ENCODE measurements around the gene HES7.

Gene HES7

DNA sequence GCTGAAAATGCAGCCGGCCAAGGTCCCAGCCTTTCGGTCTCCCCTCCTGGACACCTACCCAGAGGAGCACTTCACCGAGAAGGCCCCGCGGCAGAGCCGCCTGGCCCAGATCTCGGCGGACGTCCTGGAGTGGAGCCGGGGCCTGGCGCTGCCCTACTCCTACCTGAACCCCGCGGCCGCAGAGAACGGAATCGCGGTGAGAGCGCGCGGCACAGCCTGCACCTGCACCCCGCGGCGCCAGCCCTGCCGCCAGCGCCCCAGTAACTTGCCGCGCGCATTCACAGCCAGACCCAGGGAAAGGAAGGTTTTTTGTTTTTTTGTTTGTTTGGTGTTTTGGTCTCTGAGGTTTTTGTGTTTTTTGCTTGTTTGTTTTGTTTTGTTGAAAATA, 51.6 kb downstream of the HES7 start:
- peaks cover 7% of the 10 kb centered on the region; the same call in 1 of the 2 replicates for H3K27me3 ChIP-seq (ENCODE audit: insufficient read depth, low read length)
- no peak overlapping the region for H2AFZ ChIP-seq (ENCODE audit: low read length)
- H3K9ac ChIP-seq (ENCODE audit: low read length): no peak overlapping the region
- H3K79me2 ChIP-seq (ENCODE audit: insufficient read depth, low read length): no peaks in the 10 kb centered on the region
- H3K36me3 ChIP-seq (ENCODE audit: insufficient read depth, low read length): no peaks in the 10 kb centered on the region
- no peak overlapping the region for H3K4me2 ChIP-seq (ENCODE audit: low read length)
- H3F3A ChIP-seq (ENCODE audit: insufficient read depth, low read length): no peaks in the 10 kb centered on the region
- no peak overlapping the region for H3K4me3 ChIP-seq (ENCODE audit: low read depth, low read length, poor library complexity, severe bottlenecking)
- no peaks in the 10 kb centered on the region for H4K20me1 ChIP-seq (ENCODE audit: insufficient read depth, low read length)
- H3K4me1 ChIP-seq (ENCODE audit: insufficient read depth, low read length, severe bottlenecking): no peaks in the 10 kb centered on the region
- no peak for TF ChIP-seq EZH2 (IDR thresholded peaks at IDR 0.05; ENCODE audit: borderline replicate concordance, low read length)
- TF ChIP-seq, protein P1, sequence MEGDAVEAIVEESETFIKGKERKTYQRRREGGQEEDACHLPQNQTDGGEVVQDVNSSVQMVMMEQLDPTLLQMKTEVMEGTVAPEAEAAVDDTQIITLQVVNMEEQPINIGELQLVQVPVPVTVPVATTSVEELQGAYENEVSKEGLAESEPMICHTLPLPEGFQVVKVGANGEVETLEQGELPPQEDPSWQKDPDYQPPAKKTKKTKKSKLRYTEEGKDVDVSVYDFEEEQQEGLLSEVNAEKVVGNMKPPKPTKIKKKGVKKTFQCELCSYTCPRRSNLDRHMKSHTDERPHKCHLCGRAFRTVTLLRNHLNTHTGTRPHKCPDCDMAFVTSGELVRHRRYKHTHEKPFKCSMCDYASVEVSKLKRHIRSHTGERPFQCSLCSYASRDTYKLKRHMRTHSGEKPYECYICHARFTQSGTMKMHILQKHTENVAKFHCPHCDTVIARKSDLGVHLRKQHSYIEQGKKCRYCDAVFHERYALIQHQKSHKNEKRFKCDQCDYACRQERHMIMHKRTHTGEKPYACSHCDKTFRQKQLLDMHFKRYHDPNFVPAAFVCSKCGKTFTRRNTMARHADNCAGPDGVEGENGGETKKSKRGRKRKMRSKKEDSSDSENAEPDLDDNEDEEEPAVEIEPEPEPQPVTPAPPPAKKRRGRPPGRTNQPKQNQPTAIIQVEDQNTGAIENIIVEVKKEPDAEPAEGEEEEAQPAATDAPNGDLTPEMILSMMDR (IDR thresholded peaks at IDR 0.05; ENCODE audit: low read length): no peak
- no peaks in the 10 kb centered on the region for H3K9me3 ChIP-seq (ENCODE audit: low read length)
- H3K9me2 ChIP-seq (ENCODE audit: low read depth, low read length): no peaks in the 10 kb centered on the region
- H3K27ac ChIP-seq (ENCODE audit: low read depth, low read length, poor library complexity, severe bottlenecking): no peak overlapping the region

DNA sequence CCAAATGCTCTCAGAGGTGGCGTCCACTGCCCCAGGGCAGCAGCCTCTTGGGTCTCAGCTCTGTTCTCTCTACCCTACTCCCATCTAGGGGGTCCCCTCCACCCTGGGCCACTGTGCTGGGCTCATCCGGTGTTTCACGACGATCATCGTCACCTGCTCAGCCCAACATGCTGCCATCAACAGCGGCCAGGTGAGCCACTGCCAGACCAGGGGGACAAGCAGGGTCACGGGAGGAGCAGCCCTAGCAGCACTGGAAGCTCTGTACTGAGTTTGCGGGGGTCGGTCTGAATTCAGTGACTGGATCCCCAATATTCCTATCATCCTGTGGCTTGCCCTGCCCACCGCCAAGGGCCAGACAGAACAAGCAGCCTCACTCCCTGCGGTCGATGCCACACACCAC, 52.4 kb downstream of the HES7 start:
- H3K36me3 ChIP-seq (ENCODE audit: insufficient read depth, low read length): no peaks in the 10 kb centered on the region
- no peaks in the 10 kb centered on the region for H3F3A ChIP-seq (ENCODE audit: insufficient read depth, low read length)
- H4K20me1 ChIP-seq (ENCODE audit: insufficient read depth, low read length): no peaks in the 10 kb centered on the region
- H2AFZ ChIP-seq (ENCODE audit: low read length): no peak overlapping the region
- H3K9me3 ChIP-seq (ENCODE audit: low read length): no peaks in the 10 kb centered on the region
- H3K4me3 ChIP-seq (ENCODE audit: low read depth, low read length, poor library complexity, severe bottlenecking): no peak overlapping the region
- H3K9me2 ChIP-seq (ENCODE audit: low read depth, low read length): no peaks in the 10 kb centered on the region
- no peak overlapping the region for H3K4me2 ChIP-seq (ENCODE audit: low read length)
- no peaks in the 10 kb centered on the region for H3K4me1 ChIP-seq (ENCODE audit: insufficient read depth, low read length, severe bottlenecking)
- TF ChIP-seq, protein P1 (IDR thresholded peaks at IDR 0.05; ENCODE audit: low read length): no peak
- no peak for TF ChIP-seq EZH2 (IDR thresholded peaks at IDR 0.05; ENCODE audit: borderline replicate concordance, low read length)
- peaks cover 7% of the 10 kb centered on the region; the same call in 1 of the 2 replicates for H3K27me3 ChIP-seq (ENCODE audit: insufficient read depth, low read length)
- no peaks in the 10 kb centered on the region for H3K79me2 ChIP-seq (ENCODE audit: insufficient read depth, low read length)
- H3K27ac ChIP-seq (ENCODE audit: low read depth, low read length, poor library complexity, severe bottlenecking): no peak overlapping the region
- H3K9ac ChIP-seq (ENCODE audit: low read length): no peak overlapping the region

Measured in OCI-LY1 (cell line).